HG03280 (cell line): ENCODE results near the gene SLC22A12.

ENCODE experiments used
- ATAC-seq: cut with Tn5 transposase; IDR thresholded peaks from one replicate; pipeline ENCODE4 v1.9.1; 2021; ENCODE audit warnings: mild to moderate bottlenecking, moderate library complexity; ENCODE audit not compliant: unreplicated experiment

The SLC22A12 gene

GRCh38 chr11:64562723-64563351 lies 28.2 kb upstream of the SLC22A12 start:
- ATAC-seq = no peak

- ATAC-seq = no peak
Measured at GRCh38 chr11:64563966-64564365, 27.1 kb upstream of the SLC22A12 start.

GRCh38 chr11:64564419-64564818 lies 26.6 kb upstream of the SLC22A12 start:
- ATAC-seq = no peak

GRCh38 chr11:64564947-64565889 lies 25.8 kb upstream of the SLC22A12 start:
- no peak for ATAC-seq

GRCh38 chr11:64566042-64566914 lies 24.7 kb upstream of the SLC22A12 start:
- no peak for ATAC-seq

GRCh38 chr11:64566915-64567891 lies 23.8 kb upstream of the SLC22A12 start:
- ATAC-seq = no peak

- ATAC-seq = no peak
Measured at GRCh38 chr11:64568041-64568571, 22.9 kb upstream of the SLC22A12 start.

- ATAC-seq = no peak
Measured at GRCh38 chr11:64568584-64569140, 22.4 kb upstream of the SLC22A12 start.

- no peak for ATAC-seq
Measured at GRCh38 chr11:64569300-64569970, 21.6 kb upstream of the SLC22A12 start.

GRCh38 chr11:64570341-64570740 lies 20.7 kb upstream of the SLC22A12 start:
- no peak for ATAC-seq

GRCh38 chr11:64571050-64571409 lies 20.0 kb upstream of the SLC22A12 start:
- no peak for ATAC-seq

GRCh38 chr11:64571410-64572091 lies 19.5 kb upstream of the SLC22A12 start:
- no peak for ATAC-seq

- no peak for ATAC-seq
Measured at GRCh38 chr11:64572143-64572542, 18.9 kb upstream of the SLC22A12 start.

GRCh38 chr11:64577202-64577601 lies 13.8 kb upstream of the SLC22A12 start:
- no peak for ATAC-seq

GRCh38 chr11:64580412-64580811 lies 10.6 kb upstream of the SLC22A12 start:
- no peak for ATAC-seq

- ATAC-seq = no peak
Measured at GRCh38 chr11:64581057-64581523, 9.9 kb upstream of the SLC22A12 start.

GRCh38 chr11:64582885-64583284 lies 8.1 kb upstream of the SLC22A12 start:
- no peak for ATAC-seq
